Measurements from ENCODE around the gene CNP. TPM values are rescaled to one million over a fixed set of nuclear protein-coding genes. Genes with fewer than 3 reads are reported as not detected.

CNP gene
- total RNA-seq, result 78.3 to 86.0 TPM (median 79.4 TPM) in 3 replicates
- long read RNA-seq, full-length matches to known transcripts, result 237 of 263 reads
- long read RNA-seq, partial matches to known transcripts, result 23 of 263 reads
- long read RNA-seq, other reads (novel, unspliced or antisense), result 3 of 263 reads

GRCh38 chr17:41966463-41967140 is at the start of gene CNP:
Gene CNP (plus strand): TSS chr17:41966795. CDS start chr17:41966885, 90 bp downstream.
- H3K27ac Mint-ChIP-seq (ENCODE audit: unreplicated experiment), result peak within 1 kb of the TSS; percentile 74
- no peaks in the 10 kb centered on the region for H3K9me3 Mint-ChIP-seq (ENCODE audit: low read depth)
- H3K36me3 Mint-ChIP-seq (ENCODE audit: low read depth), result peaks cover 5% of the 10 kb centered on the region
- TF ChIP-seq, protein P1, sequence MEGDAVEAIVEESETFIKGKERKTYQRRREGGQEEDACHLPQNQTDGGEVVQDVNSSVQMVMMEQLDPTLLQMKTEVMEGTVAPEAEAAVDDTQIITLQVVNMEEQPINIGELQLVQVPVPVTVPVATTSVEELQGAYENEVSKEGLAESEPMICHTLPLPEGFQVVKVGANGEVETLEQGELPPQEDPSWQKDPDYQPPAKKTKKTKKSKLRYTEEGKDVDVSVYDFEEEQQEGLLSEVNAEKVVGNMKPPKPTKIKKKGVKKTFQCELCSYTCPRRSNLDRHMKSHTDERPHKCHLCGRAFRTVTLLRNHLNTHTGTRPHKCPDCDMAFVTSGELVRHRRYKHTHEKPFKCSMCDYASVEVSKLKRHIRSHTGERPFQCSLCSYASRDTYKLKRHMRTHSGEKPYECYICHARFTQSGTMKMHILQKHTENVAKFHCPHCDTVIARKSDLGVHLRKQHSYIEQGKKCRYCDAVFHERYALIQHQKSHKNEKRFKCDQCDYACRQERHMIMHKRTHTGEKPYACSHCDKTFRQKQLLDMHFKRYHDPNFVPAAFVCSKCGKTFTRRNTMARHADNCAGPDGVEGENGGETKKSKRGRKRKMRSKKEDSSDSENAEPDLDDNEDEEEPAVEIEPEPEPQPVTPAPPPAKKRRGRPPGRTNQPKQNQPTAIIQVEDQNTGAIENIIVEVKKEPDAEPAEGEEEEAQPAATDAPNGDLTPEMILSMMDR (IDR thresholded peaks at IDR 0.05), result peak; percentile 19
- DNase-seq (ENCODE audit: low spot score), result no peak
- no peaks in the 10 kb centered on the region for H3K27me3 Mint-ChIP-seq (ENCODE audit: low read depth)
- H3K4me1 Mint-ChIP-seq (ENCODE audit: low read depth), result peaks cover 45% of the 10 kb centered on the region
- peak within 1 kb of the TSS; percentile 80 for H3K4me3 Mint-ChIP-seq (ENCODE audit: unreplicated experiment)

- Mint-ChIP-seq H3K4me3 (ENCODE audit: unreplicated experiment) (peak overlapping the region; percentile 89), H3K9me3 (ENCODE audit: low read depth) (no peaks in the 10 kb centered on the region), H3K27ac (ENCODE audit: unreplicated experiment) (peak overlapping the region; percentile 77), H3K36me3 (ENCODE audit: low read depth) (peaks cover 17% of the 10 kb centered on the region), H3K4me1 (ENCODE audit: low read depth) (peaks cover 54% of the 10 kb centered on the region), H3K27me3 (ENCODE audit: low read depth) (no peaks in the 10 kb centered on the region)
- TF ChIP-seq, protein P1 (IDR thresholded peaks at IDR 0.05), result no peak
- DNase-seq (ENCODE audit: low spot score), result no peak
Observed at GRCh38 chr17:41917192-41917591, 49.4 kb upstream of the CNP start.

DNA sequence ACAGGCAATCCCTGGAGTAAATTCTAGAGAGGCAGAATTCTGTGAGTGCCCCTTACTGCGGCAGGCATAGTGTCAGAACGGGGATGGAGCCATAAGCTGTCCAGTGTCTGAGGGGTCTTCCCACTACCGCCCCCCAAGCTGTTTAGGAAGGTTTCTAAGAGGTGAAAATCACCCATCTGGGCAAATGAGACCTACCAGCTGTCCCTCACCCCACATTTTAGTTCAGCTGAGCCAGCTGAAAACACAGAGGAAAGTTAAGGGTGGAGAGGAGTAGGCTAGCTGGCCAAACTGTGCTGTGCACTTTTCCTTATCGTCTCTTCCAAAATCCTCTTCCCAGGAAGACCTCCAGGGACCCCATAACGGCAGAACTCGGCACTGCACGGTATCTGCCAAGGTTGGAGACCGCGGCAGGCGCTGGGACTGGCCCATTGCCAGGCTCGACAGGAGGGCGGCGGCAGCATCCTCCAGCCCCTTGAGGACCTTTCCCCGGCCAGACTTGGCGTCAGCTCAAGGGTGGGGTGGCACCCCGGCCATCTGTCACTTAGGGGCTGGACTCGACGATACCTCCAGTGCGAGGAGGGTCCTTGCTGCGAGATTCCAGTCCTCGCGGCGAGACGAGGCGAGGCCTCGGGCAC is 48.8 kb upstream of the CNP start:
- H3K9me3 Mint-ChIP-seq (ENCODE audit: low read depth), result no peaks in the 10 kb centered on the region
- no peak for DNase-seq (ENCODE audit: low spot score)
- H3K36me3 Mint-ChIP-seq (ENCODE audit: low read depth), result peaks cover 11% of the 10 kb centered on the region
- peak overlapping the region; percentile 89 for H3K4me3 Mint-ChIP-seq (ENCODE audit: unreplicated experiment)
- peaks cover 51% of the 10 kb centered on the region for H3K4me1 Mint-ChIP-seq (ENCODE audit: low read depth)
- H3K27ac Mint-ChIP-seq (ENCODE audit: unreplicated experiment), result peak overlapping the region; percentile 77
- TF ChIP-seq, protein P1 (IDR thresholded peaks at IDR 0.05), result no peak
- no peaks in the 10 kb centered on the region for H3K27me3 Mint-ChIP-seq (ENCODE audit: low read depth)

- DNase-seq (ENCODE audit: low spot score), result peak; percentile 99
- Mint-ChIP-seq H3K27me3 (ENCODE audit: low read depth) (no peaks in the 10 kb centered on the region), H3K4me1 (ENCODE audit: low read depth) (peaks cover 50% of the 10 kb centered on the region), H3K36me3 (ENCODE audit: low read depth) (peaks cover 7% of the 10 kb centered on the region), H3K4me3 (ENCODE audit: unreplicated experiment) (peak within 1 kb of the TSS; percentile 89), H3K9me3 (ENCODE audit: low read depth) (no peaks in the 10 kb centered on the region), H3K27ac (ENCODE audit: unreplicated experiment) (peak within 1 kb of the TSS; percentile 85)
- TF ChIP-seq, protein P1 (IDR thresholded peaks at IDR 0.05), result peak; percentile 18
Observed at GRCh38 chr17:41918314-41919164, 48.1 kb upstream of the CNP start, which contains the start of gene ACLY. Gene ACLY (minus strand): TSS chr17:41918951. CDS start chr17:41913873, 5,078 bp downstream.
